Stimulated activated CD8-positive, alpha-beta memory T cell treated with anti-CD3 and anti-CD28 coated beads, Interleukin-15, amount 100 ng/mL, for 4 hours (primary cell): ENCODE measurements around the gene TEX14.

ENCODE experiments used
- DNase-seq, 2 donors: peaks; one replicate each; pipeline ENCODE4 v3.0.0-alpha.2; 2020; ENCODE audit warnings: low read depth in 2 of 2

TEX14 gene, protein sequence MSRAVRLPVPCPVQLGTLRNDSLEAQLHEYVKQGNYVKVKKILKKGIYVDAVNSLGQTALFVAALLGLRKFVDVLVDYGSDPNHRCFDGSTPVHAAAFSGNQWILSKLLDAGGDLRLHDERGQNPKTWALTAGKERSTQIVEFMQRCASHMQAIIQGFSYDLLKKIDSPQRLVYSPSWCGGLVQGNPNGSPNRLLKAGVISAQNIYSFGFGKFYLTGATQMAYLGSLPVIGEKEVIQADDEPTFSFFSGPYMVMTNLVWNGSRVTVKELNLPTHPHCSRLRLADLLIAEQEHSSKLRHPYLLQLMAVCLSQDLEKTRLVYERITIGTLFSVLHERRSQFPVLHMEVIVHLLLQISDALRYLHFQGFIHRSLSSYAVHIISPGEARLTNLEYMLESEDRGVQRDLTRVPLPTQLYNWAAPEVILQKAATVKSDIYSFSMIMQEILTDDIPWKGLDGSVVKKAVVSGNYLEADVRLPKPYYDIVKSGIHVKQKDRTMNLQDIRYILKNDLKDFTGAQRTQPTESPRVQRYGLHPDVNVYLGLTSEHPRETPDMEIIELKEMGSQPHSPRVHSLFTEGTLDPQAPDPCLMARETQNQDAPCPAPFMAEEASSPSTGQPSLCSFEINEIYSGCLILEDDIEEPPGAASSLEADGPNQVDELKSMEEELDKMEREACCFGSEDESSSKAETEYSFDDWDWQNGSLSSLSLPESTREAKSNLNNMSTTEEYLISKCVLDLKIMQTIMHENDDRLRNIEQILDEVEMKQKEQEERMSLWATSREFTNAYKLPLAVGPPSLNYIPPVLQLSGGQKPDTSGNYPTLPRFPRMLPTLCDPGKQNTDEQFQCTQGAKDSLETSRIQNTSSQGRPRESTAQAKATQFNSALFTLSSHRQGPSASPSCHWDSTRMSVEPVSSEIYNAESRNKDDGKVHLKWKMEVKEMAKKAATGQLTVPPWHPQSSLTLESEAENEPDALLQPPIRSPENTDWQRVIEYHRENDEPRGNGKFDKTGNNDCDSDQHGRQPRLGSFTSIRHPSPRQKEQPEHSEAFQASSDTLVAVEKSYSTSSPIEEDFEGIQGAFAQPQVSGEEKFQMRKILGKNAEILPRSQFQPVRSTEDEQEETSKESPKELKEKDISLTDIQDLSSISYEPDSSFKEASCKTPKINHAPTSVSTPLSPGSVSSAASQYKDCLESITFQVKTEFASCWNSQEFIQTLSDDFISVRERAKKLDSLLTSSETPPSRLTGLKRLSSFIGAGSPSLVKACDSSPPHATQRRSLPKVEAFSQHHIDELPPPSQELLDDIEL (N-terminal part only)

DNA sequence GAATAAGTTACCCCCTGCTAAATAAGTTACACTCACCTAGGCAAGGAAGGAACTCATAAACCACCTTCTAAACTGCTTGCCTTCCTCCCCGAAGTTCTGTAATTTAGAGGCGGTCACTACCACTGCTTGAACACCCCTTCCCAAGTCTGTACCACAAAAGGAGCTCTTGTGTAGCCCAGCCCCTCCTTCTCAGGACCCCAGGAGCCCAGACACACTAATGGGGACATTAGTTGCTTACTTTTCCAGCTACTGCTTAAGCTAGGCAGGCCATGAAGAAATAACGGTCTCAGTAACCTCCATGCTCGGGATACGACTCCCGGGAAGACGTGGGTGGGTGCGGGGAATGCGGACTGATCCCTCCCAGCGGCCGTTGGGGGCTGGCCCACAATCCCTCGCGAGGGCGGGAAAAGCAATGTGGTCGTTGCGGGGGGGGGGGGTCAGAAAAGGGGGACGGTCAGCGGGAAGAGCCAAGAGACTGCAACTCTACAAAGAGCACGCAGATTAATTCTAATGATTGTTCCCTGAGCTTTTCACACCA, at the start of gene TEX14:
TEX14 (minus strand) TSS at position 345 of the 538 bp plus-strand sequence. CDS start 40,044 bp downstream, outside the sequence.
- no peak for DNase-seq

DNA sequence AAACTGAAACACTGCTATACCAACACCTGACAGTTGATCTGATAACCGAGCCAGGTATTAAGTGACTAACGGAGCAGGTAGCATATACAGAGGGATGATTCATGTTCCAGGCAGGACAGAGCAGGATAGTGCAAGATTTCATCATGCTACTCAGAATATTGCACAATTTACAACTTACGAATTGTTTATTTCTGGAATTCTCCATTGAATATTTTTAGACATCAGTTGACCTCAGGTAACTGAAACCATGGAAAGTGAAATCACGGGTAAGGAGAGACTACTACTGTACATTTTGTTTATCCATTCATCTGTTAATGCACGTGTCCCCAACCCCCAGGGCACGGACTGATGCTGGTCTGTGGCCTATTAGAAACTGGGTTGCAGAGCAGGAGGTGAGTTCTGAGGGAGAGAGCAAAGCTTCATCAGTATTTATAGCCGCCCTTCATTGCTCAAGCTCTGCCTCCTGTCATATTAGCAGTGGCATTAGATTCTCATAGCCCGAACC, 49.3 kb upstream of the TEX14 start:
- DNase-seq = no peak

DNA sequence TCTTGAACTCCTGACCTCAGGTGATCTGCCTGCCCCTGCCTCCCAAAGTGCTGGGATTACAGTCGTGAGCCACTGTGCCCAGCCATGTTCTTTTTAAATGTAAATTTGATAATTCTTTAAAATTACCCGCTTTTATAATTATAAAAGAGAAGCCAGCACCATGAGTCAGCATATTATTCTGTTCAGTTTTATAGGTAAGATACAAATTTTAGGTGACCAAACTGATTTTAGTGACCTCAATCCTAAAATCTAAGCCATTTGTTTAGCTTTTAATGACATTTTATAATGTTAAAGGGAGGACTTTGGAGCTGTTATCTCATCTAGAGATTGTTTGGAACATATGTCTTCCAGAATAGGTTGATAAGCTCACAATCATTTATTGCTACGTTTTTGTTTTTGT, 43.0 kb upstream of the TEX14 start:
- DNase-seq = no peak

DNA sequence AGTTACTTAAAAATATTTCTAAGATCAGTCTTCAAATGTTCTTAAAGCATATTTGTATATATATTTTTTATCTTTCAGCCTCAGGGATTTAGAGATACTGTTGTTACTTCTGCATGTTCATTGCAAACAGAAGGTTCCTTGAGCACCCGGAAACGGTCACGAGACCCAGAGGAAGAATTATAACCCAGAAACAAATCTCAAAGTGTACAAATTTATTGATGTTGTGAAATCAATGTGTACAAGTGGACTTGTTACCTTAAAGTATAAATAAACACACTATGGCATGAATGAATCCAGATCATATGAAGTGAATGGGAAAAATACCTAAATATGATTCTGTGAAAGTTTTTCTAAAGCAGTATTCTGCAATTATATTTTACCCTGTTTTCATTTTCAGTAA, 42.2 kb upstream of the TEX14 start:
- DNase-seq = no peak

DNA sequence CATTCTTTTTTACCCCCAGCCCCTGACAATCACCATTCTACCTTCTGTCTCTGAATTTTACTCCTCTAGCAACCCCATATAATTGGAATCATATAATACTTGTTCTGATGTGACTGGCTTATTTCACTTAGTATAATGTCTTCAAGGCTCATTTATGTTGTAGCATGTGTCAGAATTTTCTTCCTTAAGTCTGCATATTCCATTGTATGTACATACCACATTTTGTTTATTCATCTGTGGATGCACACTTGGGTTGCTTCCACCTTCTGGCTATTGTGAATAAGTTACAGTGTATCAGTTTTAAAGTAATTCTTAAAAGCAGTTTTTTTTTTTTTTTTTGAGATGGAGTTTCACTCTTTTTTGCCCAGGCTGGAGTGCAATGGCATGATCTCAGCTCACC, 39.1 kb upstream of the TEX14 start:
- no peak for DNase-seq

DNA sequence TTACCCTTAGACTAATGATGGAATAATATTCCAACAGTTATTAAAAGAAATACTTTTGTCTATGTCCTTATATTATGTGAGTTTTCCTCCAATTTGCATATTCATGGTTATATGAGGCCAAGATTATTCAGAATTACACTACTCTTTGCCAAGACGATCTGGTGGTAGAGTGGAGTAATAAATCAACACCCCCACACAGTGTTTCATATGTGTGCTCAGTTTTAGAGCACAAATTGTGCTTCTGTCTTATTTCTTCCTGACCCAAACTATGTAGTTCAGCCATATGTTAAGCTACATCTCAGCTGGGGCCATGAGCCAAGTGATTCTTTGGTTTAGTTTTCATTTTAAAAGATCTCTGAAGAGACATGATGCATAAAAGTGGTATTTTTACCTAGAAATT, 37.0 kb upstream of the TEX14 start:
- DNase-seq = no peak

DNA sequence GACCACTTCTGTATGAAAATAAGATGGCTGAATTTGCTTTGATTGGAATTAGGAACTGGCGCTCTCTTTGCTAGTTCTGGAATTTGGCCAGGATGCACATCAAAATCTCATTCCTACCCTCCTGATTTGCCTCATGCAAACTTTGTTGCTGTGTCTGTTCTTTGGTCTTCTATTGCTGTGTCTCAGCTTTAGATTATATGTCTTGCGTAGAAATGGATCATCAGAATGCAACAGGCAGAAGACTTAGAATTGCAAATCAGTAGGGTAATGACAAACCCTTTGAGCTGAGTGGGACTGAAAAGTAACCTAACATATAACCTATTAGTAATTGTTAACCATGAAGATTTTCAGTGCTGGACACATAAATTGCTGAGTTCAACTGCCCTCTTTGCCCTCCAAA, 30.9 kb upstream of the TEX14 start:
- DNase-seq = no peak

DNA sequence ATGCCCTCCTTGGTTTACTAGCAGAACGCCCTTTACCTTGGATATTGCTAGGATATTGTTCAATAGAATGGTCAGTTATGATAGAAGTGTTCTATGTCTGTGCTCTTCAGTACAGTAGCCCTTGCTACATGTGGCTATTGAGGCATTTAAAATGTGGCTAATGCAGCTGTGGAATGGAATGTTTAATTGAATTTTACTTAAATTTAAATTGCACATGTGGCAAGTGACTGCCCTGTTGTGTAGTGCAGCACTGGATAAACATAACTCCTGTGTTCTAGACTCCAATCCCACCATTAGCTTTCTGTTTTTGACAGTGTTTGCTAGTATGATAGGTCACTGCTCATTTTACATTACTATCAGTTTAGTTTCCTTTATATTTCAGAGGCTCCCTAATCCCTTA, 30.4 kb upstream of the TEX14 start:
- no peak for DNase-seq

DNA sequence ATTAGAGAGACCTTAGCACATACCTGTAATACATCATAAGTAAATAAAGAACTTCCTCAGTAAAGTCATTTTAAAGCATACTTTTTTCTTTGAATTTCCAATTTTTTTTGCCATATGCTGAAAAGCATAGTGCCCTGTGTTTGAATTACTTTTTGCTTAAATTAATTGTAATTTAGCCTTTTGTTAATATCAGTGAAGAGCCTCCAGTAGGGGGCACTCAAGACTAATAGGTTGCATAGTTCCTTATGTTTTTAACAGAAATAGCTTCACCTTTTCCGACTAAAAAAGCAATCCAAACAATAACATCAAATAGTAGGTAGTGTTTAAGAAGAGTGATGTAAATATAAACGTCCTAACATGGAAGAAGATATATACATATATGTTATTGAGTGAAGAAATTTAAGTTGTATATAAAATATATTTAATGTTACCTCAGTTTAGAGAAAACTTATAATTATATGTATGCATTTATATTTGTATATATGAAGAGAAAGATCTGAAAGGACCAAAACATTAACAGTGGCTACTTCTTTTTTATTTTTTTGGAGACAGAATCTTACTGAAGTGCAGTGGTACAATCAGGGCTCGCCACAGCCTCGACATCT, 19.2 kb upstream of the TEX14 start:
- DNase-seq = peak in 1 of 2 donors; percentile 5

DNA sequence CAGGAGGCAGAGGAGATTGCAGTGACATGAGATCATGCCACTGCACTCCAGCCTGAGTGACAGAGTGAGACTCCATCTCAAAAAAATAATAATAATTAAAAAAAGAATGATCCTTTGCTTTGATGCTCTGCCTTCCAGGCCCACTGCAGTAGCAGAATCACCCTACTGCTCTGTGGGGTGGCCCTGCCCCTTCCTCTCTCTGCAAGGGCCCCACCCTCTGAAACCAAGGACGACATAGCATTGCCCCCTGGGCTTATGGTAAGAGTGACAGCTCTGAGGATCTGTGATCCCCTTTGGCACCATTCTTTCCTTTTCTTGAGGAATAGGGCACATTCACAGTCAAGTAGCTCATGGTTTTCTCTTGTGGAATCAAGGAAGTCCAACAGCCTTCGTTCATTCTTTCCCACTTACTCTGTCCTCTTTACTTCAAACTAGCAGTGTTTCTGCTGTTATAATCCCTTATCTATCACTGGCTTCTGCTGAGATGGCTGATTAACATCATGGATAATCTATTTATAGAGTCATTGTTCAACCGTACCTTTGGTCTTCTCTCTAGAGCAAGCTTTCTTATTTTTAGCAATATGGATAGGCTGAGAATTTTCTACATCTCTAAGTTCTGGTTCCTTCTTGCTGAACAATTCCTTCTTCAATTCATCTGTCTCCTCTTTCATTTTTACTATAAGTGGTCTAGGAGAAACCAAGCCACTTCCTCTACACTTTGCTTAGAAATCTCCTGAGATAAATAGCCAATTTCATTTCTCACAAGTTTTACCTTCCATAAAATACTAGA, 14.7 kb upstream of the TEX14 start:
- DNase-seq = no peak

DNA sequence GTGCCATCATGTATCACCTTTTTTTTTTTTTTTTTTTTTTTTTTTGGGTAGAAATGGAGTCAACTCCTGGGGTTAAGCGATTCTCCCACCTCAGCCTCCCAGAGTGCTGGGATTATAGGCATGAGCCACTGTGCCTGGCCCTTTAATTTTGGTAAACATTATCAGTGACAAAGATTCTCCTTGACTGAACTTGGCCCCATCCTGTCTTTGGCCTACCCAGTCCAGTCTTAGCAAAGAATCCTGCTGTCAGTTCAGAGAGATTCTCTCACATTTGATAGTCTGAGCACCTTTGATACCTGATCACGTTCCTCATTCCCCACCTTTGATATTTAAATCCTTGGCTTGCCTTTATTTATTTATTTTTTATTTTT, 12.1 kb upstream of the TEX14 start:
- DNase-seq = no peak

DNA sequence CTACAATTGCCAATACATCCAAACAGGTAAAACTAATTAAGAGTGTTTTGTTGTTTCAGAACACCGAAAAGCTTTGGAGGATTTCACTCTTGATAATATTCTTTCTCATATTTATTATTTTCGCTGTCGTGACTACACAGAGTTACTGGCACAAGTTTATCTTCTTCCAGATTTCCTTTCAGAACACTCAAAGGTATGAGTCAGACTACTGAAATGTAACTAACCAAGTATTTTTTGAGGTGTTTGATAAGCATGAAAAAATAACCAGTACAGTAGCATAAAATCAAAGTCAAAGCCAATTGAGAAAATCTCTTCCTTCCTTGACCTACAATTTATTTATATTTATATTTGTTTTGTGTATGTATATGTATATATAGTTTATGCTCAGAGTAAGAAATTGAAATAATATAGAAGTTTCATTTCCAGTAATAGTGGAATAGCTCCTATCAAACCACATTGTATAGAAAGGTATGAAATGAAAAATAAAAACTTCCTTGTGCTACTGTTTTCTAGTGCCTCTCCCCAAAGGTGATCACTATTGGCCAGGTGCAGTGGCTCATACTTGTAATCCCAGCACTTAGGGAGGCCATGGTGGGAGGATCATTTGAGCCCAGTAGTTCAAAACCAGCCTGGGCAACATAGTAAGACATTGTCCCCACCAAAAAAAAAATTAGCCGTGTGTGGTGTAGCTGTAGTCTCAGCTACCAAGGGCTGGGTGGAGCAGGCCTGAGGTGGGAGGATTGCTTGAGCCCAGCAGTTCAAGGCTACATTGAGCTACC, 11.5 kb upstream of the TEX14 start:
- DNase-seq = no peak

DNA sequence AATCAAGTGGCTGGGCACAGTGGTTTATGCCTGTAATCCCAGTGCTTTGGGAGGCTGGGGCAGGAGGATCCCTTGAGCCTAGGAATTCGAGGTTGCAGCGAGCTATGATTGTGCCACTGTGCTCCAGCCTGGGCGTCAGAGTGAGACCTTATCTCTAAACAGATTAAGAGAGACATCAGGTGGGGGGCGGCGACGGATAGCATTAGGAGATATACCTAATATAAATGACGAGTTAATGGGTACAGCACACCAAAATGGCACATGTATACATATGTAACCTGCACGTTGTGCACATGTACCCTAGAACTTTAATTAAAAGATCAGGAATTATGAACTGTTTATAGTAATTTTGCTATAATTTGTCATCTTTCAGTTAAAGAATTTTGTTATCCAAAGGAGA, 10.9 kb upstream of the TEX14 start:
- DNase-seq = no peak

DNA sequence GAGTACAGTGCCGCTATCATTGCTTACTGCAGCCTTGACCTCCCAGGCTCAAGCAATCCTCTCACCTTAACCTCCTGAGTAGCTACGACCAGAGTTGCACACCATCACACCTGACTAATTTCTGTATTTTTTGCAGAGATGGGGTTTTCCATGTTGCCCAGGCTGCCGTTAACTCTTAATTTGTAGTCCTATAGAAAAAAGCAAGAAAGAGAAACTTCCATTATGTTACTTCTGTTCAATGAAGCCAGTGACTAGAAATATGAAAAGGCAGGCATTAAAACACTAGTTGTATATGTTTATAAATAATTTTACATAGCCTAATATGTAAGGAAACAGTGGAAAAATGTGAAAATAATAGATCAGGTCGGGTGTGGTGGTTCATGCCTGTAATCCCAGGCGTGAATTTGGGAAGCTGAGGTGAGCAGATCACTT, 10.2 kb upstream of the TEX14 start:
- no peak for DNase-seq

DNA sequence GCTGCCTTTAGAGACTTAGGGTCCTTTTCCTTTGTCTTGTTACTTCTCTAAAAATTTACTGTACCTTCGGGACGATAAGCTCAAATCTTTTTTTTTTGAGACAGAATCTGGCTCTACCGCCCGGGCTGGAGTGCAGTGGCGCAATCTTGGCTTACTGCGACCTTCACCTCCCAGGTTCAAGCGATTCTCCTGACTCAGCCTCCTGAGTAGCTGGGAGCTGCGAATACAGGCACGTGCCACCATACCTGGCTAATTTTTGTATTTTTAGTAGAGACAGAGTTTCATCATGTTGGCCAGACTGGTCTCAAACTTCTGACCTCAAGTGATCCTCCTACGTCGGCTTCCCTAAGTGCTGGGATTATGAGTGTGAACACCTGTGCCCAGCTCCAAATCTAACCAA, 7.9 kb upstream of the TEX14 start:
- DNase-seq = no peak

DNA sequence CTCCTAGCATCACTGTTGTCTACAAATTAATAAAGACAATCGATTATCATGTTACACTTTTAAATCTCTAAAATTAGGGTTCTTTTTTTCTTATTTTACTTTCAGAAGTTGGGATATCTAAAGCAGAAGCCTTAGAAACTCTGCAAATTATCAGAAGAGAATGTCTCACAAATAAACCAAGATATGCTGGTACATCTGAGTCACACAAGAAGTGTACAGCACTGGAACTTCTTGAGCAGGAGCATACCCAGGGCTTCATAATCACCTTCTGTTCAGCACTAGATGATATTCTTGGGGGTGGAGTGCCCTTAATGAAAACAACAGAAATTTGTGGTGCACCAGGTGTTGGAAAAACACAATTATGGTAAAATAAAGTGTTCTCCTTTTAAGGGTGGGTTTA, 3.0 kb upstream of the TEX14 start:
- DNase-seq = no peak

DNA sequence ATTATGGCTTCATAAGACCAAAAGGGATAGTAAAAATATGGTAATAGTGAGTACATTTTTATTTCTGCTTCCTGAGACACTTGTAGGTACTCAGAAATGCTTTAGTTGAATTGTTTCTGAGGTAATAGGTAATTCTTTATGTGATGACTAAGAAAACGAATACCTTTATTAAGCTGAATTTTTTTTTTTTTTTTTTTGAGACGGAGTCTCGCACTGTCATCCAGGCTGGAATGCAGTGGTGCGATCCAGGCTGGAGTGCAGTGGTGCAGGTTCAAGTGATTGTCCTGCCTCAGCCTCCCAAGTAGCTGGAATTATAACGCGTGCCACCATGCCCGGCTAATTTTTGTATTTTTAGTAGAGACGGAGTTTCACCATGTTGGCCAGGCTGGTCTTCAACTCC, 2.5 kb upstream of the TEX14 start:
- no peak for DNase-seq

DNA sequence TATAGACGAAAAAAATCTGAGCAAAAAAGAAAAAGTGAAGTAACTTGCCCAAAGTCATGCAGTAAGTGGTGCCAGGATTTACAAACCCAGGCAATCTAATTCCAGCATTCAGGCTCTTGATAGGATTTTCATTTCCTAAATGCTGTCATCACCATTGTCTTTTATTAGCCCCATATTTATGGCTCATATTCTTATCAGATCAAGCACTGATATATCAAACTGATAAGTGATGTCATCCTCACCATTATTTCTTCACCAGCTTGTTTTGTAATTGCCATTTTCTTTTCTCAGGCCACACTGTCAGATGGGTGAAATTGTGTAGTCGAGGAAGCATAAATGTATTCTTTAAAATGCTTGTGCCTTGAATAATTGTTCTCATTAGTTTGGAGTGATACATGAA, 1.9 kb upstream of the TEX14 start:
- DNase-seq = no peak

DNA sequence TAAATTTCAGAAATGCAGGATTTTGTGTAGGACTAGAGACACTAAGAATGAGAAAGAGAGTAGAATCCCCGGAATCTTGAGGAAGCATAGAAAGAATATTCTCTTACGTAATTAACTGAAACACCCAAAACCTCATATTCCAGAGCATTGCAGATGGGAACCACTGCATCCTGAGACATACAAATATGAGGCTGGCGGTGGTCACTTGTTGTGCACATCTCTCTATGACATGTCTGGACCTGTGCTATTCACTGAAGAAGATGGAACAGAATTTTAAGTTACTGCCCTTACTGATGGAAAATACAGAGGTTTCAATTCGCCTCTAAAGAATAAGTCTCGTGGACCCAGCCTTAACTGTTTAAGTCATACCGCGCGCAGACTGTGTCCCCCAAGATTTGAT, 1.4 kb upstream of the TEX14 start:
- no peak for DNase-seq
